K562 (cell line): ENCODE results near the gene CYSTM1. TPM values are rescaled to one million over a fixed set of nuclear protein-coding genes. Genes with fewer than 3 reads are reported as not detected.

Experiments used
- CTBP1 ChIP-seq: fragments of 450-650 bp; IDR thresholded peaks from 2 replicates; pipeline ENCODE4 v1.6.1; 2016; ENCODE audit warnings: borderline replicate concordance
- ETV1 ChIP-seq: fragments of 450-650 bp; conservative IDR thresholded peaks from 2 replicates; pipeline ENCODE4 v1.6.1; 2016; ENCODE audit warnings: missing genetic modification characterization, control low read depth, low read depth, missing compliant biosample characterization
- KLF16 ChIP-seq: IDR thresholded peaks from 2 replicates; pipeline ENCODE4 v1.6.1; 2016; ENCODE audit warnings: antibody characterized with exemption
- NFIC ChIP-seq: fragments of 450-650 bp; IDR thresholded peaks from 2 replicates; pipeline ENCODE4 v1.6.1; 2017; ENCODE audit warnings: mild to moderate bottlenecking, inconsistent platforms
- RB1 ChIP-seq: fragments of 450-650 bp; IDR thresholded peaks from 2 replicates; pipeline ENCODE4 v1.6.1; 2017; ENCODE audit warnings: low read depth, mild to moderate bottlenecking
- RCOR1 ChIP-seq, 2 experiments: IDR thresholded peaks; 2 replicates each; pipeline ENCODE4 v1.6.1; 2012; ENCODE audit warnings: low read depth in 2 of 2, low read length in 2 of 2, borderline replicate concordance in 1 of 2, improper control_type of control experiment in 1 of 2
- SMC3 ChIP-seq: conservative IDR thresholded peaks from 2 replicates; pipeline ENCODE4 v1.6.1; 2011; ENCODE audit warnings: low read depth, low read length, improper control_type of control experiment; ENCODE audit not compliant: insufficient read depth
- ZFX ChIP-seq: sonication (generic); formaldehyde crosslinking; IDR thresholded peaks from 2 replicates; pipeline ENCODE4 v1.8.0; 2022; ENCODE audit warnings: mild to moderate bottlenecking, missing genetic modification reagents, moderate library complexity
- ZNF384 ChIP-seq: IDR thresholded peaks from 2 replicates; pipeline ENCODE4 v1.6.1; 2012; ENCODE audit warnings: low read depth, low read length, improper control_type of control experiment
- polyA plus RNA-seq, 8 experiments: library from polyadenylated mRNA; depleted of rRNA in 4 of 8; stranded (reverse) in 5 of 8; unstranded in 3 of 8; fragments of >200 nt; fragmentation: Nextera tagmentation in 2 of 8; fragmentation: Illumina TruSeq in 1 of 8; extraction: Ambion mirVana in 2 of 8; extraction: Trizol in 1 of 8; gene quantifications; 2 replicates each; pipeline versions ENCODE4 v1.2.1 to v1.2.3, GENCODE V29; 2011 to 2014; ENCODE audit warnings: inconsistent platforms in 1 of 8, missing spikeins in 1 of 8
- total RNA-seq, 7 experiments: library from RNA; depleted of rRNA in 6 of 7; stranded (reverse); fragments of >200 nt in 6 of 7; fragmentation: Illumina TruSeq in 2 of 7; extraction: Trizol in 2 of 7; gene quantifications; 2 replicates each; pipeline versions ENCODE4 v1.2.1 to v1.2.3, GENCODE V29; 2011 to 2021; ENCODE audit warnings: low replicate concordance in 1 of 7
- TF ChIP-seq, protein P1 (sequence below): fragments of 200-800 bp; sonication (Bioruptor generic); IDR thresholded peaks from 2 replicates; pipeline ENCODE4 v1.6.1; 2017; ENCODE audit warnings: missing genetic modification characterization, missing compliant biosample characterization
- TF ChIP-seq, protein P2 (sequence below): IDR thresholded peaks from 2 replicates; pipeline ENCODE4 v1.6.1; 2012; ENCODE audit warnings: low read depth, low read length, improper control_type of control experiment, borderline replicate concordance
- TF ChIP-seq, protein P3 (sequence below): fragments of 450-650 bp; formaldehyde crosslinking; IDR thresholded peaks from 2 replicates; pipeline ENCODE4 v1.4.0; 2020; ENCODE audit warnings: mild to moderate bottlenecking, moderate library complexity
- TF ChIP-seq, protein P4 (sequence below), 2 experiments: fragments of 450-650 bp; IDR thresholded peaks; 2 replicates each; pipeline ENCODE4 v1.6.1; 2016; ENCODE audit warnings: mild to moderate bottlenecking in 2 of 2, borderline replicate concordance in 1 of 2, low read depth in 1 of 2, moderate library complexity in 1 of 2

CYSTM1 gene
- total and polyA plus RNA-seq, 9 of the 15 experiments (the other 6 are each of a cell fraction or from before 2014, with no cell fraction given), result 76.1 to 422 (median 108) TPM

DNA sequence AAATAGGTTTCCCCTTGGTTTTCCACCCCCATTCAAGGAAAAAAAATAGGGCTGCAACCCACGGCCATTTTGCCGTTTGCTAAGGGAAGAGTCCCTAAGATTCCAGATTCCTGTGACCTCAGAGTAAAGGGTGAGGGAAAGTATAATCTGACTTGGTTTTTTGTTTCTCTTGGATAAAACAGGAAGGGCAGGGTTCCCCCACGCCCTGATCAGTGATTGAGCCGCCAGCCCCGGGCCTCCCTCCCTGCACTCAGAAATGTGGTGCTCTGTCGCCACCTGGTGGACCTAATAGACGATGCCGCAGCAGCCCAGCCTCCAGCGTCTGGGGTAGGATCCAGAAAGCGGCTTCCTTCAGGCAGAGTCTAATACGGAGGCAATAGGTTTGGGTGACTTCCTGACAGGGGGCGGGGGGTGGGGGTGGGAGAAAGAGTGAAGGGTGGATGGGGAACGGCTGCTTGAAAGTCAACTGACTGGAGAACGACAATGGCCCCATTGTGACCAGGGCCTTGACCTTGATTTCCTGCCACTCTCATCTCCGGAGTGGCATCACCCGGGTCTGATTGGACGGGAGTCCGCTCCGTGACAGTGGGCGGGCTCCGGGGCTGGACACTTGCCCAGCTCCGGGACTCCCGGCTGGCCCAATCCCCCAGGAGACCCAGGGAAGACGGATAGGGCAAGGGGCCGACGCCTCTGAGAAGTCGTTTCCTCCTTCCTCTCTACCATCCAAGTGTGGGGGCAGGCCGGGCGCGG lies 17.8 kb upstream of the CYSTM1 start (continued):
- TF ChIP-seq, protein P1, sequence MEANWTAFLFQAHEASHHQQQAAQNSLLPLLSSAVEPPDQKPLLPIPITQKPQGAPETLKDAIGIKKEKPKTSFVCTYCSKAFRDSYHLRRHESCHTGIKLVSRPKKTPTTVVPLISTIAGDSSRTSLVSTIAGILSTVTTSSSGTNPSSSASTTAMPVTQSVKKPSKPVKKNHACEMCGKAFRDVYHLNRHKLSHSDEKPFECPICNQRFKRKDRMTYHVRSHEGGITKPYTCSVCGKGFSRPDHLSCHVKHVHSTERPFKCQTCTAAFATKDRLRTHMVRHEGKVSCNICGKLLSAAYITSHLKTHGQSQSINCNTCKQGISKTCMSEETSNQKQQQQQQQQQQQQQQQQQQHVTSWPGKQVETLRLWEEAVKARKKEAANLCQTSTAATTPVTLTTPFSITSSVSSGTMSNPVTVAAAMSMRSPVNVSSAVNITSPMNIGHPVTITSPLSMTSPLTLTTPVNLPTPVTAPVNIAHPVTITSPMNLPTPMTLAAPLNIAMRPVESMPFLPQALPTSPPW (CRISPR knock-in tag), result peak; percentile 75
- TF ChIP-seq ZFX (CRISPR knock-in tag) (no peak), ETV1 (tag) (peak; percentile 68), ZNF384 (peak; percentile 36; the same call in 1 of the 2 replicates), CTBP1 (peak; percentile 32; the same call in 1 of the 2 replicates), RB1 (peak; percentile 65; the same call in 1 of the 2 replicates), SMC3 (peak; percentile 91), NFIC (0 out of 2 replicates have a peak, but pooled peaks have one; percentile 9), KLF16 (peak; percentile 29; the same call in 1 of the 2 replicates), RCOR1 (IDR thresholded peaks at IDR 0.05; ENCODE audit: borderline replicate concordance in 1 of 2, low read depth in 2 of 2, low read length in 2 of 2) (peak in 1 of 2 experiments; percentile 73; a peak in 2 of 4 replicates)
- TF ChIP-seq, protein P2, sequence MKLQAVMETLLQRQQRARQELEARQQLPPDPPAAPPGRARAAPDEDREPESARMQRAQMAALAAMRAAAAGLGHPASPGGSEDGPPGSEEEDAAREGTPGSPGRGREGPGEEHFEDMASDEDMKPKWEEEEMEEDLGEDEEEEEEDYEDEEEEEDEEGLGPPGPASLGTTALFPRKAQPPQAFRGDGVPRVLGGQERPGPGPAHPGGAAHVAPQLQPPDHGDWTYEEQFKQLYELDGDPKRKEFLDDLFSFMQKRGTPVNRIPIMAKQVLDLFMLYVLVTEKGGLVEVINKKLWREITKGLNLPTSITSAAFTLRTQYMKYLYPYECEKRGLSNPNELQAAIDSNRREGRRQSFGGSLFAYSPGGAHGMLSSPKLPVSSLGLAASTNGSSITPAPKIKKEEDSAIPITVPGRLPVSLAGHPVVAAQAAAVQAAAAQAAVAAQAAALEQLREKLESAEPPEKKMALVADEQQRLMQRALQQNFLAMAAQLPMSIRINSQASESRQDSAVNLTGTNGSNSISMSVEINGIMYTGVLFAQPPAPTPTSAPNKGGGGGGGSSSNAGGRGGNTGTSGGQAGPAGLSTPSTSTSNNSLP, result 0 out of 2 replicates have a peak, but pooled peaks have one; percentile 36
- TF ChIP-seq, protein P3, sequence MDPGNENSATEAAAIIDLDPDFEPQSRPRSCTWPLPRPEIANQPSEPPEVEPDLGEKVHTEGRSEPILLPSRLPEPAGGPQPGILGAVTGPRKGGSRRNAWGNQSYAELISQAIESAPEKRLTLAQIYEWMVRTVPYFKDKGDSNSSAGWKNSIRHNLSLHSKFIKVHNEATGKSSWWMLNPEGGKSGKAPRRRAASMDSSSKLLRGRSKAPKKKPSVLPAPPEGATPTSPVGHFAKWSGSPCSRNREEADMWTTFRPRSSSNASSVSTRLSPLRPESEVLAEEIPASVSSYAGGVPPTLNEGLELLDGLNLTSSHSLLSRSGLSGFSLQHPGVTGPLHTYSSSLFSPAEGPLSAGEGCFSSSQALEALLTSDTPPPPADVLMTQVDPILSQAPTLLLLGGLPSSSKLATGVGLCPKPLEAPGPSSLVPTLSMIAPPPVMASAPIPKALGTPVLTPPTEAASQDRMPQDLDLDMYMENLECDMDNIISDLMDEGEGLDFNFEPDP (CRISPR knock-in tag), result no peak
- TF ChIP-seq, protein P4, sequence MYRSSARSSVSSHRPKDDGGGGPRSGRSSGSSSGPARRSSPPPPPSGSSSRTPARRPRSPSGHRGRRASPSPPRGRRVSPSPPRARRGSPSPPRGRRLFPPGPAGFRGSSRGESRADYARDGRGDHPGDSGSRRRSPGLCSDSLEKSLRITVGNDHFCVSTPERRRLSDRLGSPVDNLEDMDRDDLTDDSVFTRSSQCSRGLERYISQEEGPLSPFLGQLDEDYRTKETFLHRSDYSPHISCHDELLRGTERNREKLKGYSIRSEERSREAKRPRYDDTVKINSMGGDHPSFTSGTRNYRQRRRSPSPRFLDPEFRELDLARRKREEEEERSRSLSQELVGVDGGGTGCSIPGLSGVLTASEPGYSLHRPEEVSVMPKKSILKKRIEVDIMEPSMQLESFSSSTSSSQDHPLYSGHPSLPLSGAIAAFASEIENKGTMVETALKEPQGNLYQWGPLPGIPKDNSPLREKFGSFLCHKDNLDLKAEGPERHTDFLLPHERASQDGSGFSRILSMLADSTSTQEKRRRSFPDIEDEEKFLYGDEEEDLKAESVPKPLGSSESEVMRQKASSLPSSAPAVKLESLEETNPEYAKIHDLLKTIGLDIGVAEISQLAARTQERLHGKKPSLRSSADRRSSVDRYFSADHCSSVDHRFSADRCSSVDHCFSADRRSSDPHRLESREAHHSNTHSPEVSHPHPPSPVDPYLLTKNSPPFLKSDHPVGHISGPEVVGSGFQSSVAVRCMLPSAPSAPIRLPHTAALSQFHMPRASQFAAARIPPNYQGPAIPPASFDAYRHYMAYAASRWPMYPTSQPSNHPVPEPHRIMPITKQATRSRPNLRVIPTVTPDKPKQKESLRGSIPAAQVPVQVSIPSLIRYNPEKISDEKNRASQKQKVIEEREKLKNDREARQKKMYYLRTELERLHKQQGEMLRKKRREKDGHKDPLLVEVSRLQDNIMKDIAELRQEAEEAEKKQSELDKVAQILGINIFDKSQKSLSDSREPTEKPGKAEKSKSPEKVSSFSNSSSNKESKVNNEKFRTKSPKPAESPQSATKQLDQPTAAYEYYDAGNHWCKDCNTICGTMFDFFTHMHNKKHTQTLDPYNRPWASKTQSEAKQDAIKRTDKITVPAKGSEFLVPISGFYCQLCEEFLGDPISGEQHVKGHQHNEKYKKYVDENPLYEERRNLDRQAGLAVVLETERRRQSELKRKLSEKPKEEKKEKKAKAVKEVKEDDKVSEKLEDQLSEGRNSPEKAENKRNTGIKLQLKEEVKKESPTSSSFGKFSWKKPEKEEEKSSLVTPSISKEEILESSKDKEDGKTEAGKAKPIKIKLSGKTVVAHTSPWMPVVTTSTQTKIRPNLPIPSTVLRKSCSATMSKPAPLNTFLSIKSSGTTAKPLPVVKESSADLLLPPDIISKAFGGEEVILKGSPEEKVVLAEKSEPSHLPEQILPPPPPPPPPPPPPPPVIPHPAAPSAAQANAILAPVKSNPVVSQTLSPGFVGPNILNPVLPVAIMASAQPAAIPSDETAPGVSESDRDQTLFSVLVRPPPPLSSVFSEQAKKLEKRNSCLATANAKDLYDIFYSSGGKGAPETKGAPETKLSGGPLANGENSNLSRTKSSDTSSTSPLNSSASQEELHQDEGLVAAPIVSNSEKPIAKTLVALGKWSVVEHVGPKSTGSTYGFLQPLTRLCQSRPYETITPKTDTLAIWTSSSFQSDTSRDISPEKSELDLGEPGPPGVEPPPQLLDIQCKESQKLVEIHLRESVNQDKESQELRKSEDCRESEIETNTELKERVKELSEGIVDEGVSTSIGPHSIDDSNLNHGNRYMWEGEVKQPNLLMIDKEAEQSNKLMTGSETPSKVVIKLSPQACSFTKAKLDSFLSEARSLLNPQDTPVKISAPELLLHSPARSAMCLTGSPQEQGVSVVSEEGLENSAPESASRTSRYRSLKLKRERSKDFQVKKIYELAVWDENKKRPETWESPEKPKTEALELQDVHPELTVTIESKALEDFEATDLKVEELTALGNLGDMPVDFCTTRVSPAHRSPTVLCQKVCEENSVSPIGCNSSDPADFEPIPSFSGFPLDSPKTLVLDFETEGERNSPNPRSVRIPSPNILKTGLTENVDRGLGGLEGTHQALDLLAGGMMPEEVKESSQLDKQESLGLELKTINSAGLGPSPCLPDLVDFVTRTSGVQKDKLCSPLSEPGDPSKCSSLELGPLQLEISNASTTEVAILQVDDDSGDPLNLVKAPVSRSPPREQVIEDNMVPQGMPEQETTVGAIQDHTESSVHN (IDR thresholded peaks at IDR 0.05; ENCODE audit: borderline replicate concordance in 1 of 2, low read depth in 1 of 2), result no peak
